Activated CD8-positive, alpha-beta T cell treated with anti-CD3 and anti-CD28 coated beads for 36 hours (primary cell): ENCODE data around the gene MAPK13. TPM values are rescaled to one million over a fixed set of nuclear protein-coding genes. Genes with fewer than 3 reads are reported as not detected.

ENCODE experiments used
- ATAC-seq: fragments of 200-7000 bp; cut with Tn5 transposase; one replicate; pipeline ENCODE4 v1.10.0; 2021; ENCODE audit warnings: mild to moderate bottlenecking, moderate library complexity
- CTCF ChIA-PET: fragments of 350-600 bp; sonication (Branson Sonifier 250); formaldehyde crosslinking; loops from one replicate; lab custom pipeline; 2021; ENCODE audit warnings: antibody characterized with exemption; lab: Charles Lee
- POLR2A ChIA-PET: fragments of 350-600 bp; sonication (Branson Sonifier 250); formaldehyde crosslinking; loops from one replicate; lab custom pipeline; 2021; ENCODE audit warnings: antibody characterized with exemption; lab: Charles Lee
- DNase-seq: peaks from one replicate; pipeline ENCODE4 v3.0.0-alpha.2; 2020
- H3K27ac Mint-ChIP-seq: one replicate; pipeline ENCODE4 v1.8.0; 2021; ENCODE audit warnings: mild to moderate bottlenecking, mixed read lengths
- H3K27me3 Mint-ChIP-seq: one replicate; pipeline ENCODE4 v1.8.0; 2021; ENCODE audit warnings: mixed read lengths
- H3K36me3 Mint-ChIP-seq: one replicate; pipeline ENCODE4 v1.8.0; 2021; ENCODE audit warnings: low read depth, mixed read lengths
- H3K4me1 Mint-ChIP-seq: one replicate; pipeline ENCODE4 v1.8.0; 2021; ENCODE audit warnings: low read depth, mixed read lengths
- H3K4me3 Mint-ChIP-seq: one replicate; pipeline ENCODE4 v1.8.0; 2021; ENCODE audit warnings: mild to moderate bottlenecking, moderate library complexity, mixed read lengths
- H3K9me3 Mint-ChIP-seq: one replicate; pipeline ENCODE4 v1.8.0; 2021; ENCODE audit warnings: mixed read lengths
- CTCF ChIP-seq: fragments of 200-600 bp; IDR thresholded peaks from one replicate; pipeline ENCODE4 v1.8.0; 2022; ENCODE audit warnings: antibody characterized with exemption, mild to moderate bottlenecking
- intact Hi-C: fragments of 100-400 bp; cut with micrococcal nuclease; formaldehyde crosslinking; loops from one replicate; pipeline ENCODE4 v1.10.0; 2022
- total RNA-seq, 2 experiments: library from RNA; stranded (reverse); gene quantifications; one replicate each; pipeline ENCODE4 v1.2.3, GENCODE V29; 2021

MAPK13 gene
- total RNA-seq, 2 experiments from 2014 or later: 60.4 to 60.9 TPM

- no peak for TF ChIP-seq CTCF
- Mint-ChIP-seq H3K4me3 (no peak overlapping the region), H3K9me3 (no peaks in the 10 kb centered on the region), H3K4me1 (no peaks in the 10 kb centered on the region), H3K27me3 (no peaks in the 10 kb centered on the region), H3K27ac (no peak overlapping the region), H3K36me3 (peaks cover 2% of the 10 kb centered on the region)
- intact Hi-C loops: no loop called here
- ATAC-seq (no peak), DNase-seq (no peak)
- ChIA-PET CTCF (no interaction called here), POLR2A (no interaction called here)
Observed at GRCh38 chr6:36186199-36186598, 55.9 kb downstream of the MAPK13 start.

GRCh38 chr6:36187446-36187845 lies 57.1 kb downstream of the MAPK13 start:
- ATAC-seq (no peak), DNase-seq (no peak)
- CTCF ChIA-PET: interaction anchor here (0.9 to 1.2 kb wide), 2 partner anchors 47 to 115 kb away, joined by 3 read pairs; no protein-coding TSS in a partner anchor
- Mint-ChIP-seq H3K4me1 (peaks cover under 1% of the 10 kb centered on the region), H3K9me3 (no peaks in the 10 kb centered on the region), H3K36me3 (peaks cover 2% of the 10 kb centered on the region), H3K27me3 (no peaks in the 10 kb centered on the region), H3K4me3 (no peak overlapping the region), H3K27ac (no peak overlapping the region)
- POLR2A ChIA-PET: no interaction called here
- TF ChIP-seq CTCF: no peak
- intact Hi-C loops: no loop called here

Other genes starting within 250 kb of the MAPK13 start
- 100 to 1,000 TPM; 117 to 133 TPM for gene SRPK1, start 209.4 kb upstream of the MAPK13 start, total RNA-seq
- not detected for gene SLC26A8, start 105.9 kb upstream of the MAPK13 start, total RNA-seq
- gene MAPK14, start 102.7 kb upstream of the MAPK13 start, total RNA-seq: 10 to 100 TPM; 45.7 to 49.8 TPM
- gene BRPF3, start 66.2 kb downstream of the MAPK13 start, total RNA-seq: 10 to 100 TPM; 15.1 to 20.9 TPM
- gene PNPLA1, start 139.5 kb downstream of the MAPK13 start, total RNA-seq: not detected
- not detected for gene BNIP5, start 206.4 kb downstream of the MAPK13 start, total RNA-seq